GM12801 (cell line): ENCODE measurements around the gene BNC2.

Experiments used
- TF ChIP-seq, protein P1 (sequence below): IDR thresholded peaks from one replicate; pipeline ENCODE4 v1.5.1; 2011; ENCODE audit warnings: control low read depth; ENCODE audit not compliant: insufficient read length; ENCODE audit errors: extremely low read depth

Gene BNC2

DNA sequence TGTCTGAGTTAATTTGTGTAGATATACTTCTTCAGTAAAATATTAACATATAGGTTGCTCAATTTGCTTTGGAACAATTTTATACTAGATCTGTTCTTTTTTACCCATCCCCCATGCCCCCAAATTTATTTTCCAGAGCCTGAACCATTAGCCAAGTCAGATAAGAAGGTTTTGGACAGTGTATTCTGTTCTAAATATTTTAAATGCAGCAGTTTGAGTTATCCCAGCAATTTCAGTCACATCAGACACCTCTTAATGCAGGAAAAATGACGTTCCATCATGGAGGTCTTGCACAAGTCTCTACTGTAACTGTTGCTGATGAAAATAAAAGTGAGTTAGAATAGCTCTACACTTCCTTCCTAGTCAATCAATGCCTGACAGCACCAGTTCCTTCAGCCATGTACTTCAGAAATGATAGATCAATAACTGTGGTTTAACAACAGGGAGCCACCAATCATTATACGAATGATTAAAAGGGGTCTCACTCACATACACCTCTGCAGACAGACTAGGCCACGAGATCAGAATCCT lies 215.8 kb downstream of the BNC2 start:
- TF ChIP-seq, protein P1, sequence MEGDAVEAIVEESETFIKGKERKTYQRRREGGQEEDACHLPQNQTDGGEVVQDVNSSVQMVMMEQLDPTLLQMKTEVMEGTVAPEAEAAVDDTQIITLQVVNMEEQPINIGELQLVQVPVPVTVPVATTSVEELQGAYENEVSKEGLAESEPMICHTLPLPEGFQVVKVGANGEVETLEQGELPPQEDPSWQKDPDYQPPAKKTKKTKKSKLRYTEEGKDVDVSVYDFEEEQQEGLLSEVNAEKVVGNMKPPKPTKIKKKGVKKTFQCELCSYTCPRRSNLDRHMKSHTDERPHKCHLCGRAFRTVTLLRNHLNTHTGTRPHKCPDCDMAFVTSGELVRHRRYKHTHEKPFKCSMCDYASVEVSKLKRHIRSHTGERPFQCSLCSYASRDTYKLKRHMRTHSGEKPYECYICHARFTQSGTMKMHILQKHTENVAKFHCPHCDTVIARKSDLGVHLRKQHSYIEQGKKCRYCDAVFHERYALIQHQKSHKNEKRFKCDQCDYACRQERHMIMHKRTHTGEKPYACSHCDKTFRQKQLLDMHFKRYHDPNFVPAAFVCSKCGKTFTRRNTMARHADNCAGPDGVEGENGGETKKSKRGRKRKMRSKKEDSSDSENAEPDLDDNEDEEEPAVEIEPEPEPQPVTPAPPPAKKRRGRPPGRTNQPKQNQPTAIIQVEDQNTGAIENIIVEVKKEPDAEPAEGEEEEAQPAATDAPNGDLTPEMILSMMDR = no peak

DNA sequence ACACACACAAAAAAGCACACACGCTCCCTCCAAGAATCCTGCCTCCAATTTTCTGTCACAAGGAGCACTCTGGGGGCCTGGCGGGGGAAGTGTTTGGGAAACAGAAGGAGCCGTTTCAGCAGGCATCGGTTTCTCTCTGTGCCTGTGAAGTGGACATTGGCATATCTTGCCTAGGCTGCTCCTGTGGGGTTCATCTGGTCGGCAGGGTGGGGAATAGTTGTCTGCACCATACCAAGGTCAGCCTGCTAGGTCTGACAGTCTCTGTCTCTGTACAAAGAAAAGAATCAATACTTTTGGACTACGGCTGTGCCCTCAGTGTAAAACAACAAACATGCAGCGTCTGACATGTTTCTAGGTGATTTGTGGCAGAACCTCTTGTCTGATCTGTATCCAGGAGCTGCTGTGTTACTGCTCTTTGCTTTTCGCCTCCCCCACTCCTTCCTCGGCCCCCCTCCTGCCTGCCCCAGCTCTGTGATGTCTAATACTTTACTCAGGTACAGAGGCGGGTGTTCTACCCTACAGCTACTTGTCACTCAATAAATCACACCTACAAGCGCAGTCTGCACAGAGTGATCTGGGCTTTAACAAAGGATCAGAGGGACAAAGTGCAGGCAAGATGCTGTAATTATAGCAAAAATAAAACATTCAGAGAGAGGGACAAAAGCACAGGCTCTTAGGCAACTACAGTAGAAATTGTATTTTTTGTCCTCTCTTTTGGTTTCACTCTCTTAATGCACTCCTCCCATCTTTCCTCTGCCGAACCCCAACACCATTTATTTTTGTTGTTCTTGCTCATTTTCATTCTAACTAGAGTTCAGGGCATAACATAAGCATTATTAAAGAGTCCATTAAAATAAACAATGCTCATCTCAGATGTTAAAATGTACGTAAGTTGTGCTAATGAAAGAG lies 216.7 kb downstream of the BNC2 start:
- TF ChIP-seq, protein P1 = no peak

DNA sequence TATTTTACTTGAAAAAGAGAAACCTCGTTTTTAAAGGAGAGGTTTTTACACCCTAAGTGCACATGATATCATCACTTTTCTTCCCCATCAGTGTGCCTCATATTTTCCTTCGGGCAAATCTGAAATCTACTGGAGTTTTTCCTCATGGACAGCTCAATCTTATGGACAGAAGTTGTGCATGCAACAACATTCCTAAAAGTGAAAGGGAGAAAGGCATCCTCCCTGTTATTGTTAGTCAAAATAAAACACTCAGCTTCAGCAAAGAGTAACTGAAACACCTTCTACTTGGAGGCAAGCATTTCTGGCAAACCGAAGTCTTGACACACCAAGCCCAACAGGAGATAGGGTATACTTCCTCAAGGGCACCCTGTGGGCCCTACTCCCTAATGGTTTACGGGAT lies 217.9 kb downstream of the BNC2 start:
- TF ChIP-seq, protein P1 = no peak

DNA sequence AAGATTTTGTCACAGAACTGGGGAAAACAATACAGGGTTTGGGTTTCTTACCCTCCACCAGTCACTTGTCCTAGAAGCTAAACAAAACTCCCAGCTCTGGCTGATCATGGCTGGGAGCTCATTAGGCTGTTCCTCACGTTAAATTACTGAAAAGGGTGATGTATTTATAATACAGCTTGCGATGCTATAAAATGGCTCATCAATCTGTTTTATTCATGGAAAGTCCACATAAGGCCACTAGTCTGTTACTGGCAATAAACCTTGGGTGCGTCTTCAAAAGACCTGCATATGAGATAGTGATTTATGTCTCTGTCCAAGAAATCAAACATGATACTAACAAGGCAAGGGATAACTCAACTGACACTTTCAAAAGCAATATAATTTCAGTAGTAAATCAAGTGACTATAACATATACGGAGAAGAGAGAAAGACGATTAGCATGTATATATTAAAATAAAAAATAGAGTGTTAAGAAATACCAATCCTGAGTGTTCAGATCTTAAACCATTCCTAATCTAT lies 219.0 kb downstream of the BNC2 start:
- TF ChIP-seq, protein P1 = no peak

DNA sequence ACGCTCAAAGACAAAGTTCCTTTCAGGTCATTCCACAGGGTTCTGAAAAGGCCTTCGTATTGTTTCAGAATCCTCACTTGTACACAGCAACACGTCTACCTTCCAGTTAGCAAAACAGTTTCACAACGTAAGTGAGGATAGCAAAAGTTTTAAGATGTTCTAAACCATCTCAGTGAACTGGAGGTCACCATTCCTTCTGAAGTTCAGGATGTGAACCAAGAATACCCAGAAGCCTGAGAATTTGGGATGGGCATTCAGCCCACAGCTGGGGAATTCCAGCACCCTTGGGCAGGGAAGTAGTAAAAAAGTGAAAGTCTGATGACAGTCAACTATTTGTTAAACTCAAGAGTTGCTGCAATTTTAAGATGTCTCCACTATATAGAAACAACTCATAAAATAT lies 224.5 kb downstream of the BNC2 start:
- TF ChIP-seq, protein P1 = no peak

DNA sequence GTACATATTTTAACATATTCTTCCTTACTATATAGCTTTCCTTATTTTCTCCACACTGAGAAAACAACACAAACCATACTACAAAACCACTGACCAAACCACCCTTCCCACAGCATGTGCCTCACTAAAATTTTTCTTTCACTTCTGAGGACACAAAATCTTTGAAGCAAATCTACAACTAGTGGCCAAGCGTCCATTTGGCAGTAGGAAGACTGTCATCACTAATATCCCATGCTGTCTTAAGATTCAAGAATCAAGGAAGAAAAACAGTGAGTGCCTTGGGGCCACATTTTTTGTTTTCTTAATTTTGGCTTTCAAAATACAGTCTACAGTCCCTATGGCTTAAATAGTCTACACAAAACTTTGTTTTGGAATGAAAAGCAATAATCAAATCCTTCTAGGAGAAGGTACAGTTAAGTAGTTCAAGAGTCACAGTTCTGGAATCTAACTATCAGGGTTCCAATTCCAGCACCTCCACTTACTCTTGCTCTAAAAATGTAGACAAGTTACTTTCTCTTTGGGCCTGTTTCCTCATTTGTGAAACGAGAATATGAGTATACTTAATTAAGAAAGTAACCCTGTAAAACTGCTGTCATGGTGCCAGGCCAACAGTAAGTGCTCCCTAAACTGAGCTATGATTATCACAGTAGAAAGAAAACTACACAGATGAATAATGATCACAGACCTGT lies 227.9 kb downstream of the BNC2 start:
- TF ChIP-seq, protein P1 = no peak

DNA sequence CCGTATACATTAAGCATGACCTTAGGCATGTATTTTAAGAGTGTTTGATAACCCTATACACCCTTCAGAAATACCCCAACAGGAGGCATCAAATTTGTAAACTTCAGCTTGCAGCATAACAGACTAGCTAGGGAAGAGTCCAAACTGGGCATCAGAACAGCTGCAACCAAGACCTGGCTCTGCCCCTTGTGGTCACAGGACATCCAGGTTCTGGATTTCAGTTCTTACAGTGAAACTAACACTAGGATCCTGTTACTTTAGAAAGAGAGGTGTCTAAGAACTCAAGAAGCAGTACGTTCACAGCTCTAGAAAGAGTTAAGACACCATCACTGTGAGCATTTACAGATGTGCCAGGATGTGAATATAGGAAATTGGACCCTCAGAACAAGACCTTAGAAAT lies 229.8 kb downstream of the BNC2 start:
- TF ChIP-seq, protein P1 = no peak
